ENCODE data around the gene TECPR2.

The TECPR2 gene

GRCh38 chr14:102360388-102360787 is 2.4 kb upstream of the TECPR2 start:
- Histone ChIP-seq H3K9ac (ENCODE audit: low read depth, low read length) (no peak overlapping the region), H3K9me3 (ENCODE audit: control insufficient read depth, insufficient read depth, low read length) (no peaks in the 10 kb centered on the region), H3K4me1 (ENCODE audit: control insufficient read depth, insufficient read depth, low read length) (peaks cover 6% of the 10 kb centered on the region), H3K27me3 (ENCODE audit: control insufficient read depth, insufficient read depth, low read length) (no peaks in the 10 kb centered on the region), H3K36me3 (ENCODE audit: control insufficient read depth, insufficient read depth, low read length) (peaks cover 6% of the 10 kb centered on the region), H3K4me3 (ENCODE audit: low read depth, low read length) (no peak overlapping the region)

- Histone ChIP-seq H3K4me3 (ENCODE audit: low read depth, low read length) (peak overlapping the region; percentile 88), H3K9ac (ENCODE audit: low read depth, low read length) (peak overlapping the region; percentile 81), H3K9me3 (ENCODE audit: control insufficient read depth, insufficient read depth, low read length) (no peaks in the 10 kb centered on the region), H3K4me1 (ENCODE audit: control insufficient read depth, insufficient read depth, low read length) (peaks cover 6% of the 10 kb centered on the region), H3K36me3 (ENCODE audit: control insufficient read depth, insufficient read depth, low read length) (peaks cover 3% of the 10 kb centered on the region), H3K27me3 (ENCODE audit: control insufficient read depth, insufficient read depth, low read length) (no peaks in the 10 kb centered on the region)
Measured at GRCh38 chr14:102362084-102362483, 657 bp upstream of the TECPR2 start.

- no peaks in the 10 kb centered on the region for H3K9me3 ChIP-seq (ENCODE audit: control insufficient read depth, insufficient read depth, low read length)
- no peaks in the 10 kb centered on the region for H3K27me3 ChIP-seq (ENCODE audit: control insufficient read depth, insufficient read depth, low read length)
- no peaks in the 10 kb centered on the region for H3K36me3 ChIP-seq (ENCODE audit: control insufficient read depth, insufficient read depth, low read length)
- H3K4me1 ChIP-seq (ENCODE audit: control insufficient read depth, insufficient read depth, low read length), result peaks cover 6% of the 10 kb centered on the region
- H3K9ac ChIP-seq (ENCODE audit: low read depth, low read length), result peak overlapping the region; percentile 70
- peak overlapping the region; percentile 88 for H3K4me3 ChIP-seq (ENCODE audit: low read depth, low read length)
Measured at GRCh38 chr14:102363182-102363943, 622 bp downstream of the TECPR2 start.

GRCh38 chr14:102370305-102370809 is 7.6 kb downstream of the TECPR2 start:
- Histone ChIP-seq H3K36me3 (ENCODE audit: control insufficient read depth, insufficient read depth, low read length) (no peaks in the 10 kb centered on the region), H3K4me3 (ENCODE audit: low read depth, low read length) (no peak overlapping the region), H3K9me3 (ENCODE audit: control insufficient read depth, insufficient read depth, low read length) (no peaks in the 10 kb centered on the region), H3K4me1 (ENCODE audit: control insufficient read depth, insufficient read depth, low read length) (peaks cover 2% of the 10 kb centered on the region), H3K9ac (ENCODE audit: low read depth, low read length) (no peak overlapping the region), H3K27me3 (ENCODE audit: control insufficient read depth, insufficient read depth, low read length) (no peaks in the 10 kb centered on the region)

- Histone ChIP-seq H3K4me3 (ENCODE audit: low read depth, low read length) (no peak overlapping the region), H3K4me1 (ENCODE audit: control insufficient read depth, insufficient read depth, low read length) (peaks cover 2% of the 10 kb centered on the region), H3K9me3 (ENCODE audit: control insufficient read depth, insufficient read depth, low read length) (no peaks in the 10 kb centered on the region), H3K36me3 (ENCODE audit: control insufficient read depth, insufficient read depth, low read length) (no peaks in the 10 kb centered on the region), H3K27me3 (ENCODE audit: control insufficient read depth, insufficient read depth, low read length) (no peaks in the 10 kb centered on the region), H3K9ac (ENCODE audit: low read depth, low read length) (peak overlapping the region; percentile 12)
Measured at GRCh38 chr14:102371361-102371760, 8.6 kb downstream of the TECPR2 start.

GRCh38 chr14:102373110-102373509 is 10.4 kb downstream of the TECPR2 start:
- no peaks in the 10 kb centered on the region for H3K36me3 ChIP-seq (ENCODE audit: control insufficient read depth, insufficient read depth, low read length)
- no peaks in the 10 kb centered on the region for H3K27me3 ChIP-seq (ENCODE audit: control insufficient read depth, insufficient read depth, low read length)
- H3K9me3 ChIP-seq (ENCODE audit: control insufficient read depth, insufficient read depth, low read length), result no peaks in the 10 kb centered on the region
- H3K9ac ChIP-seq (ENCODE audit: low read depth, low read length), result no peak overlapping the region
- peaks cover 2% of the 10 kb centered on the region for H3K4me1 ChIP-seq (ENCODE audit: control insufficient read depth, insufficient read depth, low read length)
- no peak overlapping the region for H3K4me3 ChIP-seq (ENCODE audit: low read depth, low read length)

GRCh38 chr14:102374264-102374663 is 11.5 kb downstream of the TECPR2 start:
- H3K4me3 ChIP-seq (ENCODE audit: low read depth, low read length), result no peak overlapping the region
- H3K9ac ChIP-seq (ENCODE audit: low read depth, low read length), result no peak overlapping the region
- H3K9me3 ChIP-seq (ENCODE audit: control insufficient read depth, insufficient read depth, low read length), result no peaks in the 10 kb centered on the region
- no peaks in the 10 kb centered on the region for H3K36me3 ChIP-seq (ENCODE audit: control insufficient read depth, insufficient read depth, low read length)
- H3K27me3 ChIP-seq (ENCODE audit: control insufficient read depth, insufficient read depth, low read length), result no peaks in the 10 kb centered on the region
- H3K4me1 ChIP-seq (ENCODE audit: control insufficient read depth, insufficient read depth, low read length), result peaks cover 2% of the 10 kb centered on the region

- H3K4me1 ChIP-seq (ENCODE audit: control insufficient read depth, insufficient read depth, low read length), result peaks cover 2% of the 10 kb centered on the region
- no peaks in the 10 kb centered on the region for H3K9me3 ChIP-seq (ENCODE audit: control insufficient read depth, insufficient read depth, low read length)
- no peak overlapping the region for H3K4me3 ChIP-seq (ENCODE audit: low read depth, low read length)
- H3K9ac ChIP-seq (ENCODE audit: low read depth, low read length), result no peak overlapping the region
- no peaks in the 10 kb centered on the region for H3K27me3 ChIP-seq (ENCODE audit: control insufficient read depth, insufficient read depth, low read length)
- H3K36me3 ChIP-seq (ENCODE audit: control insufficient read depth, insufficient read depth, low read length), result no peaks in the 10 kb centered on the region
Measured at GRCh38 chr14:102375119-102375518, 12.4 kb downstream of the TECPR2 start.

GRCh38 chr14:102377696-102378095 is 15.0 kb downstream of the TECPR2 start:
- H3K27me3 ChIP-seq (ENCODE audit: control insufficient read depth, insufficient read depth, low read length), result no peaks in the 10 kb centered on the region
- H3K4me3 ChIP-seq (ENCODE audit: low read depth, low read length), result no peak overlapping the region
- H3K4me1 ChIP-seq (ENCODE audit: control insufficient read depth, insufficient read depth, low read length), result no peaks in the 10 kb centered on the region
- no peak overlapping the region for H3K9ac ChIP-seq (ENCODE audit: low read depth, low read length)
- H3K36me3 ChIP-seq (ENCODE audit: control insufficient read depth, insufficient read depth, low read length), result no peaks in the 10 kb centered on the region
- H3K9me3 ChIP-seq (ENCODE audit: control insufficient read depth, insufficient read depth, low read length), result no peaks in the 10 kb centered on the region

GRCh38 chr14:102378830-102379229 is 16.1 kb downstream of the TECPR2 start:
- H3K27me3 ChIP-seq (ENCODE audit: control insufficient read depth, insufficient read depth, low read length), result no peaks in the 10 kb centered on the region
- no peaks in the 10 kb centered on the region for H3K4me1 ChIP-seq (ENCODE audit: control insufficient read depth, insufficient read depth, low read length)
- H3K9ac ChIP-seq (ENCODE audit: low read depth, low read length), result no peak overlapping the region
- H3K9me3 ChIP-seq (ENCODE audit: control insufficient read depth, insufficient read depth, low read length), result no peaks in the 10 kb centered on the region
- H3K36me3 ChIP-seq (ENCODE audit: control insufficient read depth, insufficient read depth, low read length), result no peaks in the 10 kb centered on the region
- no peak overlapping the region for H3K4me3 ChIP-seq (ENCODE audit: low read depth, low read length)

GRCh38 chr14:102387086-102387485 is 24.3 kb downstream of the TECPR2 start:
- Histone ChIP-seq H3K9me3 (ENCODE audit: control insufficient read depth, insufficient read depth, low read length) (no peaks in the 10 kb centered on the region), H3K27me3 (ENCODE audit: control insufficient read depth, insufficient read depth, low read length) (no peaks in the 10 kb centered on the region), H3K9ac (ENCODE audit: low read depth, low read length) (no peak overlapping the region), H3K4me1 (ENCODE audit: control insufficient read depth, insufficient read depth, low read length) (no peaks in the 10 kb centered on the region), H3K36me3 (ENCODE audit: control insufficient read depth, insufficient read depth, low read length) (no peaks in the 10 kb centered on the region), H3K4me3 (ENCODE audit: low read depth, low read length) (no peak overlapping the region)

- H3K9me3 ChIP-seq (ENCODE audit: control insufficient read depth, insufficient read depth, low read length), result no peaks in the 10 kb centered on the region
- H3K9ac ChIP-seq (ENCODE audit: low read depth, low read length), result no peak overlapping the region
- H3K27me3 ChIP-seq (ENCODE audit: control insufficient read depth, insufficient read depth, low read length), result no peaks in the 10 kb centered on the region
- no peaks in the 10 kb centered on the region for H3K36me3 ChIP-seq (ENCODE audit: control insufficient read depth, insufficient read depth, low read length)
- no peak overlapping the region for H3K4me3 ChIP-seq (ENCODE audit: low read depth, low read length)
- H3K4me1 ChIP-seq (ENCODE audit: control insufficient read depth, insufficient read depth, low read length), result peaks cover 2% of the 10 kb centered on the region
Measured at GRCh38 chr14:102389246-102389645, 26.5 kb downstream of the TECPR2 start.
